KOPT-K1 (cell line): Measurements from ENCODE around the gene TREML2.

Source experiments
- H3K27ac ChIP-seq: fragments of 200-600 bp; sonication (generic); 2 replicates; pipeline ENCODE4 v1.5.1; 2016; ENCODE audit warnings: antibody characterized with exemption, mild to moderate bottlenecking, low read depth, low read length; ENCODE audit not compliant: poor library complexity, severe bottlenecking
- H3K36me3 ChIP-seq: fragments of 200-600 bp; sonication (generic); 2 replicates; pipeline ENCODE4 v1.5.1; 2017; ENCODE audit warnings: antibody characterized with exemption, mild to moderate bottlenecking, low read length, moderate library complexity; ENCODE audit not compliant: insufficient read depth
- H3K9me3 ChIP-seq: fragments of 200-600 bp; sonication (generic); 2 replicates; pipeline ENCODE4 v1.5.1; 2017; ENCODE audit warnings: antibody characterized with exemption, low read length, mild to moderate bottlenecking; ENCODE audit not compliant: insufficient read depth, poor library complexity, severe bottlenecking

Gene TREML2

GRCh38 chr6:41222513-41222912, 21.6 kb upstream of the TREML2 start:
- Histone ChIP-seq H3K36me3 (no peaks in the 10 kb centered on the region), H3K27ac (peak overlapping the region; percentile 45), H3K9me3 (peaks cover 12% of the 10 kb centered on the region)

- H3K36me3 ChIP-seq = no peaks in the 10 kb centered on the region
- H3K27ac ChIP-seq = peak overlapping the region; percentile 45
- H3K9me3 ChIP-seq = peaks cover 12% of the 10 kb centered on the region
These were observed 21.1 kb upstream of the TREML2 start for GRCh38 chr6:41222045-41222444.

- Histone ChIP-seq H3K27ac (no peak overlapping the region), H3K9me3 (peaks cover 24% of the 10 kb centered on the region), H3K36me3 (no peaks in the 10 kb centered on the region)
These were observed 15.7 kb upstream of the TREML2 start for GRCh38 chr6:41216616-41217015.

GRCh38 chr6:41215777-41216176, 14.8 kb upstream of the TREML2 start:
- H3K9me3 ChIP-seq = peaks cover 23% of the 10 kb centered on the region
- H3K36me3 ChIP-seq = no peaks in the 10 kb centered on the region
- no peak overlapping the region for H3K27ac ChIP-seq

- H3K36me3 ChIP-seq = no peaks in the 10 kb centered on the region
- peaks cover 13% of the 10 kb centered on the region for H3K9me3 ChIP-seq
- H3K27ac ChIP-seq = no peak overlapping the region
These were observed 13.8 kb upstream of the TREML2 start for GRCh38 chr6:41214559-41215238.

GRCh38 chr6:41209547-41210320, 8.8 kb upstream of the TREML2 start:
- H3K9me3 ChIP-seq = peaks cover 13% of the 10 kb centered on the region
- H3K36me3 ChIP-seq = no peaks in the 10 kb centered on the region
- no peak overlapping the region for H3K27ac ChIP-seq

GRCh38 chr6:41208439-41209106, 7.6 kb upstream of the TREML2 start:
- Histone ChIP-seq H3K27ac (no peak overlapping the region), H3K9me3 (peaks cover 4% of the 10 kb centered on the region), H3K36me3 (no peaks in the 10 kb centered on the region)

GRCh38 chr6:41204156-41204555, 3.2 kb upstream of the TREML2 start:
- no peak overlapping the region for H3K27ac ChIP-seq
- peaks cover 4% of the 10 kb centered on the region for H3K9me3 ChIP-seq
- H3K36me3 ChIP-seq = no peaks in the 10 kb centered on the region

- Histone ChIP-seq H3K27ac (peak overlapping the region; percentile 91), H3K9me3 (no peaks in the 10 kb centered on the region), H3K36me3 (peaks cover 15% of the 10 kb centered on the region; the same call in 1 of the 2 replicates)
These were observed 820 bp upstream of the TREML2 start for GRCh38 chr6:41201764-41202173.

GRCh38 chr6:41200296-41200900, 551 bp downstream of the TREML2 start:
- Histone ChIP-seq H3K27ac (peak overlapping the region; percentile 91), H3K9me3 (no peaks in the 10 kb centered on the region), H3K36me3 (peaks cover 24% of the 10 kb centered on the region)

GRCh38 chr6:41199552-41200246, 1.2 kb downstream of the TREML2 start:
- Histone ChIP-seq H3K36me3 (peaks cover 31% of the 10 kb centered on the region), H3K9me3 (no peaks in the 10 kb centered on the region), H3K27ac (peak overlapping the region; percentile 91)

GRCh38 chr6:41197234-41197633, 3.7 kb downstream of the TREML2 start:
- H3K36me3 ChIP-seq = peaks cover 47% of the 10 kb centered on the region
- no peaks in the 10 kb centered on the region for H3K9me3 ChIP-seq
- H3K27ac ChIP-seq = no peak overlapping the region

- Histone ChIP-seq H3K36me3 (peaks cover 64% of the 10 kb centered on the region), H3K27ac (no peak overlapping the region), H3K9me3 (peaks cover 15% of the 10 kb centered on the region)
These were observed 6.6 kb downstream of the TREML2 start for GRCh38 chr6:41194386-41194785.

- H3K27ac ChIP-seq = no peak overlapping the region
- peaks cover 18% of the 10 kb centered on the region for H3K9me3 ChIP-seq
- H3K36me3 ChIP-seq = peaks cover 64% of the 10 kb centered on the region
These were observed 7.1 kb downstream of the TREML2 start for GRCh38 chr6:41193884-41194283.
